Left ventricle myocardium inferior (tissue), 1 donor: Measurements from ENCODE around the gene LRRC51. TPM values are rescaled to one million over a fixed set of nuclear protein-coding genes. Genes with fewer than 3 reads are reported as not detected.

Experiments used
- DNase-seq: peaks from one replicate; pipeline ENCODE4 v3.0.0-alpha.2; 2020
- H3K27ac ChIP-seq: fragments of 200-600 bp; replicated peaks from 2 replicates; pipeline ENCODE4 v1.8.0; 2021
- H3K27me3 ChIP-seq: fragments of 200-600 bp; 2 replicates; pipeline ENCODE4 v1.8.0; 2021; ENCODE audit warnings: low read depth
- H3K36me3 ChIP-seq: fragments of 200-600 bp; 2 replicates; pipeline ENCODE4 v1.8.0; 2021
- H3K4me1 ChIP-seq: fragments of 200-600 bp; 2 replicates; pipeline ENCODE4 v1.8.0; 2021
- H3K4me3 ChIP-seq: fragments of 200-600 bp; 2 replicates; pipeline ENCODE4 v1.8.0; 2021; ENCODE audit warnings: mild to moderate bottlenecking, moderate library complexity
- H3K9me3 ChIP-seq: fragments of 200-600 bp; replicated peaks from 2 replicates; pipeline ENCODE4 v1.8.0; 2021
- intact Hi-C: fragments of 100-400 bp; cut with micrococcal nuclease; formaldehyde crosslinking; loops from one replicate; pipeline ENCODE4 v1.11.0; 2022
- total RNA-seq: library from RNA; stranded (reverse); fragmentation: NEBNext Ultra II Directional; extraction: Animal tissue kit (Norgen Biotek cat#: 25700); gene quantifications from one replicate; pipeline ENCODE4 v1.2.1, GENCODE V29; 2021
- TF ChIP-seq, protein P1 (sequence below): fragments of 200-600 bp; IDR thresholded peaks from 2 replicates; pipeline ENCODE4 v1.8.0; 2021; ENCODE audit warnings: antibody characterized with exemption, mild to moderate bottlenecking, borderline replicate concordance
- donor health status: DM: no; HTN: yes; CAD: no; lungs with severe emphysema.

LRRC51 gene
- total RNA-seq, 1 donor from 2014 or later = 3.5 TPM

DNA sequence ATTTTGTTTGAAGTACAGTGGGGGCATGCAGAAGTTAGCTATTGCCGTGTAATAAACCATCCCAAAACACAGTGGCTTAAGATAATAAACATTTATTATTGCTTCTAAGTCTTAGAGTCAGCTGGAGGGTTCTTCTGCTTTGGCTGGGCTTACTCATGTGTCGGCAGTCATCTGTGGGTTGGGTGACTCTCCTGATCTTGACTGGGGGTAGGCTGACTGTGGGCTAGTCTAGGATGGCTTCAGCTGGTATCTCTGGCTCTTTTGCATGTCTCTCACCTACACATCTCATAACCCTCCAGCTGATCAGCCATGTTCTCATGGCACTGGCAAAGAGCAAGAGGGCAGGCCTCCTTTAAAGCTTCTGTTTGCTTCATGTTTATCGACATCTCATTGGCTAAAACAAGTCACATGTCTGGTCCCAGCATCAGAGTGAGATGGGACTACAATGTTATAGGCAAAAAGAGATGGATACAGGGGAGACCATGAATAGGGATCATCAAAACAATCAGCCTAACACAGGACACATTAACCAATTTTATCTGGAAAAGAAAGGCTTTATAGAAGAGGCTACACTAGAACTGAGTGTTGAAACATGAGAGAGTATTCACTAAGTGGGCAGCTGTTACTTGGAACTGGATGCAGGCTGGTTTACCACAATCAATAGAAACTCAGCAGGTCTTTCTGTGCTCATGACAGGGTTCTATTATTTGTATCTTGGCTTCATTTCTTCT lies 5.1 kb downstream of the LRRC51 start:
- no peaks in the 10 kb centered on the region for H3K9me3 ChIP-seq

GRCh38 chr11:72088076-72088808 lies 7.6 kb downstream of the LRRC51 start:
- Histone ChIP-seq H3K4me3 (no peak overlapping the region), H3K27ac (no peak overlapping the region), H3K4me1 (peaks cover 13% of the 10 kb centered on the region), H3K36me3 (peaks cover 8% of the 10 kb centered on the region), H3K9me3 (no peaks in the 10 kb centered on the region), H3K27me3 (no peaks in the 10 kb centered on the region)
- no peak for DNase-seq
- TF ChIP-seq, protein P1, sequence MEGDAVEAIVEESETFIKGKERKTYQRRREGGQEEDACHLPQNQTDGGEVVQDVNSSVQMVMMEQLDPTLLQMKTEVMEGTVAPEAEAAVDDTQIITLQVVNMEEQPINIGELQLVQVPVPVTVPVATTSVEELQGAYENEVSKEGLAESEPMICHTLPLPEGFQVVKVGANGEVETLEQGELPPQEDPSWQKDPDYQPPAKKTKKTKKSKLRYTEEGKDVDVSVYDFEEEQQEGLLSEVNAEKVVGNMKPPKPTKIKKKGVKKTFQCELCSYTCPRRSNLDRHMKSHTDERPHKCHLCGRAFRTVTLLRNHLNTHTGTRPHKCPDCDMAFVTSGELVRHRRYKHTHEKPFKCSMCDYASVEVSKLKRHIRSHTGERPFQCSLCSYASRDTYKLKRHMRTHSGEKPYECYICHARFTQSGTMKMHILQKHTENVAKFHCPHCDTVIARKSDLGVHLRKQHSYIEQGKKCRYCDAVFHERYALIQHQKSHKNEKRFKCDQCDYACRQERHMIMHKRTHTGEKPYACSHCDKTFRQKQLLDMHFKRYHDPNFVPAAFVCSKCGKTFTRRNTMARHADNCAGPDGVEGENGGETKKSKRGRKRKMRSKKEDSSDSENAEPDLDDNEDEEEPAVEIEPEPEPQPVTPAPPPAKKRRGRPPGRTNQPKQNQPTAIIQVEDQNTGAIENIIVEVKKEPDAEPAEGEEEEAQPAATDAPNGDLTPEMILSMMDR = no peak
- intact Hi-C loops = loop anchor here (5.0 kb wide), 1 partner anchor 111 kb away; no protein-coding TSS in a partner anchor

More for the DNA sequence above, 5.1 kb downstream of the LRRC51 start:
- peaks cover 10% of the 10 kb centered on the region for H3K4me1 ChIP-seq
- H3K4me3 ChIP-seq = no peak overlapping the region
- H3K27ac ChIP-seq = no peak overlapping the region
- intact Hi-C loops = loop anchor here (5.0 kb wide), 1 partner anchor 108 kb away; no protein-coding TSS in a partner anchor
- no peak for DNase-seq
- TF ChIP-seq, protein P1 = no peak
- H3K36me3 ChIP-seq = peaks cover 8% of the 10 kb centered on the region
- no peaks in the 10 kb centered on the region for H3K27me3 ChIP-seq

- peaks cover 13% of the 10 kb centered on the region for H3K4me1 ChIP-seq
- DNase-seq = peak; percentile 57
- TF ChIP-seq, protein P1 = peak; percentile 91
- H3K9me3 ChIP-seq = no peaks in the 10 kb centered on the region
- H3K36me3 ChIP-seq = peaks cover 22% of the 10 kb centered on the region
- intact Hi-C loops = loop anchor here (2.0 kb wide), 1 partner anchor 66 kb away; no protein-coding TSS in a partner anchor
- no peaks in the 10 kb centered on the region for H3K27me3 ChIP-seq
- no peak overlapping the region for H3K4me3 ChIP-seq
- peak overlapping the region; percentile 56 for H3K27ac ChIP-seq
Measured at GRCh38 chr11:72091292-72091691, 10.6 kb downstream of the LRRC51 start.

DNA sequence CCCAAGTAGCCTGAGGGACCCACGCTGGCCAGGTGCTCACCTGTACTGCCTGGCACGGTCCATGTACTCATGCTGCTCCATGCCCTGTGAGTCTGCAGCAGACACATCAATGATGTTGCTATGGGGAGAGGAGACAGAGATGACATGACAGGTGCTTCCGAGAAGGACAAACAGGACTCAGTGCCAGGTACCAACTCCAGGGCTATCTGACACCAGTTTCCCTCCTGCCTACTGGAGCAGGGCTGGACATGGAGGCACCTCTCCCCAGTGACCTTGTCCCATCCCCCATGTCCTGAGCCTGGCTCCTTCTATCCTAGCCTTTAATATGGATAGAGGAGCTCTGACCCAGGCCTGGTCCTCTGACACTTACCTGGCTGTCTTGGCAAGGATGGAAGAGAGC lies 18.1 kb downstream of the LRRC51 start:
- Histone ChIP-seq H3K9me3 (no peaks in the 10 kb centered on the region), H3K27me3 (no peaks in the 10 kb centered on the region), H3K4me1 (peaks cover 50% of the 10 kb centered on the region), H3K27ac (no peak overlapping the region), H3K4me3 (no peak overlapping the region), H3K36me3 (peaks cover 50% of the 10 kb centered on the region)
- TF ChIP-seq, protein P1 = no peak
- intact Hi-C loops = no loop called here
- DNase-seq = no peak

DNA sequence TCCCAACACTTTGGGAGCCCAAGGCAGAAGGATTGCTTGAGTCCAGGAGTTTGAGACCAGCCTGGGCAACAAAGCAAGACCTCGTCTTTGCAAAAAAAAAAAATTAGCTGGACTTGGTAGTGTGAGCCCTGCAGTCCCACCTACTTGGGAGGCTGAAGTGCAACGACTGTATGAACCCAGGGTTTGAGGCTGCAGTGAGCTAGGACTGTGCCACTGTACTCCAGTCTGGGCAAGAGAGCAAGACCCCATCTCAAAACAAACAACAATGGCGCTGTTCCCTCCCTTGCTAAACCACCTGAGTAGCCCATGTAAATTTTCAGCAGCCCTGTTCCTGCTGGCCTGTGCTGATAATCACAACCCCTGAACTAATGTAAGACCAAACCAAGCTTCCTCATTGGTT lies 19.4 kb downstream of the LRRC51 start:
- H3K4me3 ChIP-seq = no peak overlapping the region
- H3K36me3 ChIP-seq = peaks cover 40% of the 10 kb centered on the region
- TF ChIP-seq, protein P1 = no peak
- H3K27ac ChIP-seq = peak overlapping the region; percentile 3
- no peaks in the 10 kb centered on the region for H3K9me3 ChIP-seq
- intact Hi-C loops = no loop called here
- H3K27me3 ChIP-seq = no peaks in the 10 kb centered on the region
- H3K4me1 ChIP-seq = peaks cover 54% of the 10 kb centered on the region
- no peak for DNase-seq
